ENCODE measurements around the gene FAM50A. TPM values are rescaled to one million over a fixed set of nuclear protein-coding genes. Genes with fewer than 3 reads are reported as not detected.

The FAM50A gene
- total RNA-seq, 2 donors from 2014 or later: 49.6 to 56.6 TPM

- Mint-ChIP-seq H3K9me3 (no peaks in the 10 kb centered on the region), H3K36me3 (ENCODE audit: insufficient read depth in 2 of 2) (peaks cover 0 to 5% of the 10 kb centered on the region in 2 donors), H3K27me3 (ENCODE audit: low read depth) (peaks cover 8% of the 10 kb centered on the region), H3K4me3 (no peak overlapping the region), H3K27ac (no peak overlapping the region), H3K4me1 (ENCODE audit: low read depth) (no peaks in the 10 kb centered on the region)
- DNase-seq (no peak), ATAC-seq (replicated peaks in 1 of 2) (no peak)
Measured at GRCh38 chrX:154450312-154450711, 6.4 kb downstream of the FAM50A start.

GRCh38 chrX:154452823-154453222 is 8.9 kb downstream of the FAM50A start:
- peaks cover 8% of the 10 kb centered on the region for H3K27me3 Mint-ChIP-seq (ENCODE audit: low read depth)
- no peak overlapping the region for H3K27ac Mint-ChIP-seq
- H3K4me3 Mint-ChIP-seq: no peak overlapping the region
- no peaks in the 10 kb centered on the region for H3K4me1 Mint-ChIP-seq (ENCODE audit: low read depth)
- ATAC-seq (replicated peaks in 1 of 2) (no peak), DNase-seq (no peak)
- H3K36me3 Mint-ChIP-seq (ENCODE audit: insufficient read depth in 2 of 2): peaks cover 3 to 9% of the 10 kb centered on the region in 2 donors
- H3K9me3 Mint-ChIP-seq: no peaks in the 10 kb centered on the region

GRCh38 chrX:154457491-154458115 is 13.7 kb downstream of the FAM50A start:
- Mint-ChIP-seq H3K36me3 (ENCODE audit: insufficient read depth in 2 of 2) (peaks cover 5 to 13% of the 10 kb centered on the region in 2 donors), H3K27ac (peak overlapping the region; percentile 99), H3K4me1 (ENCODE audit: low read depth) (peaks cover 4% of the 10 kb centered on the region), H3K27me3 (ENCODE audit: low read depth) (peaks cover 8% of the 10 kb centered on the region), H3K4me3 (peak overlapping the region; percentile 88 to 98), H3K9me3 (no peaks in the 10 kb centered on the region)
- ATAC-seq (replicated peaks in 1 of 2) (peak; percentile 69 to 76), DNase-seq (peak; percentile 65 to 73)

GRCh38 chrX:154458116-154458953 is 14.4 kb downstream of the FAM50A start, which contains the start of gene PLXNA3:
Gene PLXNA3 (plus strand): TSS chrX:154458281. CDS start chrX:154460184, 1,903 bp downstream.
- peak within 1 kb of the TSS; percentile 88 to 98 for H3K4me3 Mint-ChIP-seq
- peak; percentile 81 for ATAC-seq (replicated peaks in 1 of 2)

GRCh38 chrX:154458954-154459778 is 15.2 kb downstream of the FAM50A start:
- DNase-seq (no peak), ATAC-seq (replicated peaks in 1 of 2) (peak; percentile 29 to 47)
- peaks cover 5 to 13% of the 10 kb centered on the region in 2 donors for H3K36me3 Mint-ChIP-seq (ENCODE audit: insufficient read depth in 2 of 2)
- peak overlapping the region; percentile 82 to 83 for H3K4me3 Mint-ChIP-seq
- H3K9me3 Mint-ChIP-seq: no peaks in the 10 kb centered on the region
- H3K27ac Mint-ChIP-seq: peak overlapping the region; percentile 57
- H3K4me1 Mint-ChIP-seq (ENCODE audit: low read depth): peaks cover 4% of the 10 kb centered on the region
- no peaks in the 10 kb centered on the region for H3K27me3 Mint-ChIP-seq (ENCODE audit: low read depth)

More at GRCh38 chrX:154458116-154458953, 14.4 kb downstream of the FAM50A start, which contains the start of gene PLXNA3:
- Mint-ChIP-seq H3K36me3 (ENCODE audit: insufficient read depth in 2 of 2) (peaks cover 5 to 13% of the 10 kb centered on the region in 2 donors), H3K4me1 (ENCODE audit: low read depth) (peaks cover 4% of the 10 kb centered on the region), H3K27me3 (ENCODE audit: low read depth) (peaks cover 2% of the 10 kb centered on the region), H3K27ac (peak within 1 kb of the TSS; percentile 99), H3K9me3 (no peaks in the 10 kb centered on the region)
- DNase-seq: peak; percentile 73 to 79

GRCh38 chrX:154459832-154460231 is 15.9 kb downstream of the FAM50A start:
- no peak for DNase-seq
- no peaks in the 10 kb centered on the region for H3K27me3 Mint-ChIP-seq (ENCODE audit: low read depth)
- H3K4me3 Mint-ChIP-seq: peak overlapping the region; percentile 56 to 83
- ATAC-seq (replicated peaks in 1 of 2): no peak
- no peaks in the 10 kb centered on the region for H3K9me3 Mint-ChIP-seq
- H3K36me3 Mint-ChIP-seq (ENCODE audit: insufficient read depth in 2 of 2): peaks cover 5 to 11% of the 10 kb centered on the region in 2 donors
- H3K4me1 Mint-ChIP-seq (ENCODE audit: low read depth): peaks cover 4% of the 10 kb centered on the region
- no peak overlapping the region for H3K27ac Mint-ChIP-seq

GRCh38 chrX:154460326-154460725 is 16.4 kb downstream of the FAM50A start:
- Mint-ChIP-seq H3K9me3 (no peaks in the 10 kb centered on the region), H3K27me3 (ENCODE audit: low read depth) (no peaks in the 10 kb centered on the region), H3K4me1 (ENCODE audit: low read depth) (peaks cover 4% of the 10 kb centered on the region), H3K36me3 (ENCODE audit: insufficient read depth in 2 of 2) (peaks cover 5 to 11% of the 10 kb centered on the region in 2 donors), H3K4me3 (peak overlapping the region; percentile 56 to 83), H3K27ac (no peak overlapping the region)
- no peak for ATAC-seq (replicated peaks in 1 of 2)
- no peak for DNase-seq

GRCh38 chrX:154462396-154462795 is 18.5 kb downstream of the FAM50A start:
- no peaks in the 10 kb centered on the region for H3K27me3 Mint-ChIP-seq (ENCODE audit: low read depth)
- no peaks in the 10 kb centered on the region for H3K9me3 Mint-ChIP-seq
- no peak overlapping the region for H3K27ac Mint-ChIP-seq
- H3K4me1 Mint-ChIP-seq (ENCODE audit: low read depth): peaks cover 4% of the 10 kb centered on the region
- peaks cover 3 to 8% of the 10 kb centered on the region in 2 donors for H3K36me3 Mint-ChIP-seq (ENCODE audit: insufficient read depth in 2 of 2)
- ATAC-seq (replicated peaks in 1 of 2): no peak
- DNase-seq: no peak
- no peak overlapping the region for H3K4me3 Mint-ChIP-seq

GRCh38 chrX:154463611-154464220 is 19.8 kb downstream of the FAM50A start:
- no peak for DNase-seq
- Mint-ChIP-seq H3K27me3 (ENCODE audit: low read depth) (no peaks in the 10 kb centered on the region), H3K4me1 (ENCODE audit: low read depth) (peaks cover 4% of the 10 kb centered on the region), H3K9me3 (no peaks in the 10 kb centered on the region), H3K27ac (no peak overlapping the region), H3K4me3 (no peak overlapping the region), H3K36me3 (ENCODE audit: insufficient read depth in 2 of 2) (peaks cover 1 to 6% of the 10 kb centered on the region in 2 donors)
- no peak for ATAC-seq (replicated peaks in 1 of 2)

GRCh38 chrX:154464806-154465365 is 20.9 kb downstream of the FAM50A start:
- H3K27ac Mint-ChIP-seq: no peak overlapping the region
- no peak overlapping the region for H3K4me3 Mint-ChIP-seq
- peaks cover 1 to 7% of the 10 kb centered on the region in 2 donors for H3K36me3 Mint-ChIP-seq (ENCODE audit: insufficient read depth in 2 of 2)
- H3K27me3 Mint-ChIP-seq (ENCODE audit: low read depth): no peaks in the 10 kb centered on the region
- ATAC-seq (replicated peaks in 1 of 2) (no peak), DNase-seq (no peak)
- H3K4me1 Mint-ChIP-seq (ENCODE audit: low read depth): no peaks in the 10 kb centered on the region
- H3K9me3 Mint-ChIP-seq: no peaks in the 10 kb centered on the region

- no peaks in the 10 kb centered on the region for H3K9me3 Mint-ChIP-seq
- H3K36me3 Mint-ChIP-seq (ENCODE audit: insufficient read depth in 2 of 2): peaks cover 1 to 7% of the 10 kb centered on the region in 2 donors
- DNase-seq: no peak
- H3K27ac Mint-ChIP-seq: no peak overlapping the region
- H3K4me3 Mint-ChIP-seq: no peak overlapping the region
- H3K4me1 Mint-ChIP-seq (ENCODE audit: low read depth): no peaks in the 10 kb centered on the region
- no peak for ATAC-seq (replicated peaks in 1 of 2)
- no peaks in the 10 kb centered on the region for H3K27me3 Mint-ChIP-seq (ENCODE audit: low read depth)
Measured at GRCh38 chrX:154465601-154466000, 21.7 kb downstream of the FAM50A start.

- peaks cover 1 to 7% of the 10 kb centered on the region in 2 donors for H3K36me3 Mint-ChIP-seq (ENCODE audit: insufficient read depth in 2 of 2)
- no peaks in the 10 kb centered on the region for H3K27me3 Mint-ChIP-seq (ENCODE audit: low read depth)
- no peaks in the 10 kb centered on the region for H3K4me1 Mint-ChIP-seq (ENCODE audit: low read depth)
- no peak overlapping the region for H3K4me3 Mint-ChIP-seq
- DNase-seq: no peak
- no peaks in the 10 kb centered on the region for H3K9me3 Mint-ChIP-seq
- ATAC-seq (replicated peaks in 1 of 2): no peak
- H3K27ac Mint-ChIP-seq: no peak overlapping the region
Measured at GRCh38 chrX:154466036-154466435, 22.1 kb downstream of the FAM50A start.

Data from activated T-cell treated with anti-CD3 and anti-CD28 coated beads, Interleukin-2, amount 50 U/mL, for 72 hours (primary cell).